Lower leg skin (tissue), 3 donors: ENCODE results near the gene ACTRT3.

Experiments used
- POLR2A ChIP-seq, 2 donors: fragments of 450-650 bp; IDR thresholded peaks; one replicate each; pipeline ENCODE4 v1.6.1; 2016 to 2017; ENCODE audit warnings: antibody characterized with exemption in 2 of 2, mild to moderate bottlenecking in 1 of 2, moderate library complexity in 1 of 2
- TF ChIP-seq, protein P1 (sequence below), 3 donors: fragments of 450-650 bp; IDR thresholded peaks; one replicate each; pipeline ENCODE4 v1.5.1; 2016; ENCODE audit warnings: antibody characterized with exemption in 3 of 3, mild to moderate bottlenecking in 3 of 3, moderate library complexity in 2 of 3

GRCh38 chr3:169755488-169755887, 13.9 kb downstream of the ACTRT3 start:
- TF ChIP-seq, protein P1, sequence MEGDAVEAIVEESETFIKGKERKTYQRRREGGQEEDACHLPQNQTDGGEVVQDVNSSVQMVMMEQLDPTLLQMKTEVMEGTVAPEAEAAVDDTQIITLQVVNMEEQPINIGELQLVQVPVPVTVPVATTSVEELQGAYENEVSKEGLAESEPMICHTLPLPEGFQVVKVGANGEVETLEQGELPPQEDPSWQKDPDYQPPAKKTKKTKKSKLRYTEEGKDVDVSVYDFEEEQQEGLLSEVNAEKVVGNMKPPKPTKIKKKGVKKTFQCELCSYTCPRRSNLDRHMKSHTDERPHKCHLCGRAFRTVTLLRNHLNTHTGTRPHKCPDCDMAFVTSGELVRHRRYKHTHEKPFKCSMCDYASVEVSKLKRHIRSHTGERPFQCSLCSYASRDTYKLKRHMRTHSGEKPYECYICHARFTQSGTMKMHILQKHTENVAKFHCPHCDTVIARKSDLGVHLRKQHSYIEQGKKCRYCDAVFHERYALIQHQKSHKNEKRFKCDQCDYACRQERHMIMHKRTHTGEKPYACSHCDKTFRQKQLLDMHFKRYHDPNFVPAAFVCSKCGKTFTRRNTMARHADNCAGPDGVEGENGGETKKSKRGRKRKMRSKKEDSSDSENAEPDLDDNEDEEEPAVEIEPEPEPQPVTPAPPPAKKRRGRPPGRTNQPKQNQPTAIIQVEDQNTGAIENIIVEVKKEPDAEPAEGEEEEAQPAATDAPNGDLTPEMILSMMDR (IDR thresholded peaks at IDR 0.05), result no peak
- TF ChIP-seq POLR2A (IDR thresholded peaks at IDR 0.05), result no peak
